Measurements from ENCODE around the gene CSNK2A1.
"Not testable (repeated sequence)": the region's sequence is repeated elsewhere in the genome, so short reads cannot be mapped to it uniquely, and the experiment has no call there.

The CSNK2A1 gene

DNA sequence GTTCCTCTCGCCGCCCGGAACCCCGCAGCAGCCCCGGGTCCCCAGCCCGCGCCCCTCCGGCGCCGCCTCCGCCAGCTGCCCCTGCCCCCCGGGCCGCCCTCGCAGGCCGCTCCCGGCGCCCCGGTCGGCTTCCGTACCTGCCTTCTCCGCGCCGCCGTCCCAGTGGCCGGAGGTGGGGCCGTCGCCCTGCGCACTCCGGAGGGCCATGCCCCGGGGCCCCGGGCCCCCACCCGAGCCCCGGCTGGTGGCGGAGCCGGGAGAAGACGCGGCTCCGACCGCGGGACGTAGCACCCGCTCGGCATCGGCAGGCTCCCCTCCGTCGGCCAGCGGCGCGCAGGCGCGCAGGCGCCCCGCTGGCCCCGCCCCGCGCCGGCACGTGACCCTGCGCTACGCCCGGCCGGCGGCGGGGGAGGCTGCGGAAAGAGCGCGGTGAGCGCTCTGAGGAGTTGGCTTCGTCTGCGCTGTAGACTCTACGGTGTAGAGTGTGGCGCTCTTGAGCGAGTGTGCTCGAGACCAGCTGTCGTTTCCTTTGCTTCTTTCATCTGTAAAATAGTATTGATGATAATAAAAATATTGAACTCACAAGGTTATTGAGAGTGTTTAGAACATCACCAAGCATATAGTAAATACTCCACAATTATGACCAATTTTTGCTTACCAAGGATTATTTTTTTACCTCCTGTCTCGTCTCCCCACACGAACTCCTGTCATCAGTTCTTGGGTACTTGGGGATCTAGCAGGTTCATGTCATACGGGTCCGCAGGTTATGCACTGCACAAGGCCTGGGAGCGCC, 81.2 kb downstream of the CSNK2A1 start, which contains the start of gene TBC1D20:
Gene TBC1D20 (minus strand): TSS at position 335 of the 793 bp plus-strand sequence. CDS start 128 bp downstream, at position 207.
- TF ChIP-seq, protein P1, sequence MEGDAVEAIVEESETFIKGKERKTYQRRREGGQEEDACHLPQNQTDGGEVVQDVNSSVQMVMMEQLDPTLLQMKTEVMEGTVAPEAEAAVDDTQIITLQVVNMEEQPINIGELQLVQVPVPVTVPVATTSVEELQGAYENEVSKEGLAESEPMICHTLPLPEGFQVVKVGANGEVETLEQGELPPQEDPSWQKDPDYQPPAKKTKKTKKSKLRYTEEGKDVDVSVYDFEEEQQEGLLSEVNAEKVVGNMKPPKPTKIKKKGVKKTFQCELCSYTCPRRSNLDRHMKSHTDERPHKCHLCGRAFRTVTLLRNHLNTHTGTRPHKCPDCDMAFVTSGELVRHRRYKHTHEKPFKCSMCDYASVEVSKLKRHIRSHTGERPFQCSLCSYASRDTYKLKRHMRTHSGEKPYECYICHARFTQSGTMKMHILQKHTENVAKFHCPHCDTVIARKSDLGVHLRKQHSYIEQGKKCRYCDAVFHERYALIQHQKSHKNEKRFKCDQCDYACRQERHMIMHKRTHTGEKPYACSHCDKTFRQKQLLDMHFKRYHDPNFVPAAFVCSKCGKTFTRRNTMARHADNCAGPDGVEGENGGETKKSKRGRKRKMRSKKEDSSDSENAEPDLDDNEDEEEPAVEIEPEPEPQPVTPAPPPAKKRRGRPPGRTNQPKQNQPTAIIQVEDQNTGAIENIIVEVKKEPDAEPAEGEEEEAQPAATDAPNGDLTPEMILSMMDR (IDR thresholded peaks at IDR 0.05; ENCODE audit: insufficient read depth, missing control alignments): peak; percentile 17
- DNase-seq (ENCODE audit: insufficient read length, low spot score): peak; percentile 48
- FAIRE-seq: no peak

DNA sequence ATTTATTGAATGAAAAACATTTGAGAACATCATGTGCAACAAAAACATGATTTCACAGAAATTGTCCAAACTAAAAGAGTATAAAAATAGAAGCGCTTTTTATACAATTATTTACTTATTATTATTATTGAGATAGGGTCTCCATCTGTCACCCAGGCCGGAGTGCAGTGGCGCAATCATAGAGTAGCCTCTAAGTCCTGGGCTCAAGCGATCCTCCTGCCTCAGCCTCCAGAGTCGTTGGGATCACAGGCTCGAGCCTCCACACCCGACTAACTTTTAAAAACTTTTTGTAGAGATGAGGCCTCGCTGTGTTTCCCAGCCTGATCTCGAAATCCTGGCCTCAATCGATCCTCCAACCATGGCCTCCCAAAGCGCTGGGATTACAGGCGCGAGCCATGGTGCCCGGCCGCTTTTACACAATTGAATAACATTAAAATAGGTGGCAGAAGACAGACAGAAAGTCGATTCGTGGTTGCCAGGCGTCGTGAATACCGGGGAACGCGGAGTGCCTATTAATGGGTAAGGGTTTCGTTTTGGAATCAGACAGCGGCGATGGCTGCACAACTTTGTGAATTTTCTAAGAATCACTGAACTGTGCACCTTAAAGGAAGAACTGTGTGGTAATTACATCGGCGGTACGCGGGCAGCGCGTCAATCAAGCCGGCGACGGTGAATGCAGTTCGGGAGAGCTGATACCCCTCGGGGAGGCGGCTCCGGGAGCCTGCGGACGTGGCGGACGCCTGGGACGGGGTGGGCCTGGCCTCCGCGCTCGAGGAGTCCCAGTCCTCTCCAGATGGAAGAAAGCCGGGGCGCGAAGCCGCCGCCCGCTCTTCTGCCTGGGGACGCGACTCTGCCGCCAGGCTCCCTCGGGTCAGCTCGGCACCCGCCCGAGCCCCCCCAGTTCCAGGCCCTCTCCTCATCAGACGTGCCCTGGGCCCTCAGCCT, 82.1 kb downstream of the CSNK2A1 start:
- FAIRE-seq (no peak), DNase-seq (ENCODE audit: insufficient read length, low spot score) (no peak)
- TF ChIP-seq, protein P1 (IDR thresholded peaks at IDR 0.05; ENCODE audit: insufficient read depth, missing control alignments): no peak

DNA sequence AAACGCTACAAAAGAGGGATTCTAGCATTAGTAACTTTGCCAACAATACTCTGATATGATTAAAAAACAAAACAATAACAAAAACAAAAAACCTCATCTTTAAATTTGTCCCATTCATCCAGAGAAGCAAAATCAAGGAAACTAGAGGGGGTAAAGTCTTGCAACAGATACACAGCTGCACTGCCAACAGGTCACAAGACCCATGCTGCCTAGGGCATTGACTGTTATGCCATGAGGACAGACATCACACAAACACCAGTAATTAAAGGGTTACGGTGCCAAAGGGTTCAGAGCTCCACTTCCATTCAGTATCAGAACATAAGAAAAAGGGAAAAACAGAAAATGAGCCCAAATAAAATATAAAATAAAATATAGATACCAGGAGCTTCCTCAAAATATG, 82.9 kb downstream of the CSNK2A1 start:
- no peak for FAIRE-seq
- no peak for DNase-seq (ENCODE audit: insufficient read length, low spot score)
- TF ChIP-seq, protein P1 (IDR thresholded peaks at IDR 0.05; ENCODE audit: insufficient read depth, missing control alignments): no peak

DNA sequence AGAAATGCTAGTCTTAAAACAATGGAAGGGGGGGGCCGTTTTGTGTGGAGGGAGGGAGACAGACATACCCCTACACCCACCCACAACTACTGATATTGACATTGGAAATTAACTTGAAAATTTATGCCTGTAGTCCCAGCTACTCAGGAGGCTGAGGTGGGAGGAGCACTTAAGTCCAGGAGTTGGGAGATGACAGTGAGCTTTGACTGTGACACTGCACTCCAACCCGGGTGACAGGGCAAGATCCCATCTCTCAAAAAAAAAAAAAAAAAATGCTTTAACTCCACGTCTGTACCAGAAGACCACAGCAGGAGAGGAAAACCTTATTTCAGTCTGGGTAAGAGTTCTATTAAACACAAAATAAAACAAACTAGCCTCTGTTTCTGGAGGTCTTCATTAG, 83.4 kb downstream of the CSNK2A1 start:
- no peak for FAIRE-seq
- TF ChIP-seq, protein P1 (IDR thresholded peaks at IDR 0.05; ENCODE audit: insufficient read depth, missing control alignments): no peak
- DNase-seq (ENCODE audit: insufficient read length, low spot score): no peak

DNA sequence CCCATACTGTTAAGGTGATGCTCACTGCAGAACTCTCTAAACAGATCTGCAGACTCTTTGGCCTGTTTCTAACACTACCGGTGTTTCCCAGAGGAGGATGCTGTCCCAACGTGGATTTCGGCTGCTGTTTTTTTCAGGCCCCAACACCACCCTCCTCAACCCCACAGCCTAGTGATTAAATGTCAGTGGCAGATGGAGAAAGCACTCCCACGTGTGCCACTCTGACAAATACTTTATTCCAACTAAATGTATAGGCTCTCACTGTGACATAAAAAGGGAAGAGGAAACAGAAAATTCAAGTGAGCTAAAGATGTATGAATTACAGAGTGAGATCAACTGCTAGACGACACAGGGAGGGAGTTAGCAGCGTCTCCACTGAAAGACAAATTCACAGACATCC, 84.8 kb downstream of the CSNK2A1 start:
- TF ChIP-seq, protein P1 (IDR thresholded peaks at IDR 0.05; ENCODE audit: insufficient read depth, missing control alignments): no peak
- FAIRE-seq: no peak
- no peak for DNase-seq (ENCODE audit: insufficient read length, low spot score)

DNA sequence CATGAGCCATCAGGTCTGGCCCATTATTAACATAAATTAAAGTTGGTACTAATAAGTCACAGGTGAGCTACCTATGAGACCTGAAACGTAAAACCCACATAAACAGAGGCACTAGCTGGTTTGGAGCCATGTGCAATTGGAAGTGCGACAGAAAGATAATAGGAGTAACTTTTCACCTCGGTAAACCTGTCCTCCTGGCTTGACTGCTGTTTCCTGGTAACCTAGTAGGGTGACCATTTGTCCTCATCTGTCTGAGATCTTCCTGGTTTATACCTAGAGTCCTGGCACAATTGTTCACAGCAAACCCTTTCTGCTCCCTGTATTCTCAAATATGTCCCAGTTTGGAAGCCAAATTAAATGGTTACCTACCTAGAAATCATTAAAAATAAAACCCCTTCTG, 88.6 kb downstream of the CSNK2A1 start:
- DNase-seq (ENCODE audit: insufficient read length, low spot score) (no peak), FAIRE-seq (no peak)
- TF ChIP-seq, protein P1 (IDR thresholded peaks at IDR 0.05; ENCODE audit: insufficient read depth, missing control alignments): no peak

DNA sequence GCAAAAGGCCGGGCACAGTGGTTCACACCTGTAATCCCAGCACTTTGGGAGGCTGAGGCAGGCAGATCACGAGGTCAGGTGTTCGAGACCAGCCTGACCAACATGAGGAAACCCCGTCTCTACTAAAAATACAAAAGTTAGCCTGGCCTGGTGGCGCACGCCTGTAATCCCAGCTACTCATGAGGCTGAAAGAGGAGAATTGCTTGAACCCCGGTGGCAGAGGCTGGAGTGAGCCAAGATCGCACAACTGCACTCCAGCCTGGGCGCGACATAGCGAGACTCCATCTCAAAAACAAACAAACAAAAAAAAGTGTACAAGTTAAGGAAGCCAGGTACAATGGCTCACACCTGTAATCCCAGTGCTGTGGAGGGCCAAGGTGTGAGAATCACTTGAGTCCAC, 91.6 kb downstream of the CSNK2A1 start:
- DNase-seq (ENCODE audit: insufficient read length, low spot score); FAIRE-seq: not testable (repeated sequence)

Measured in D721Med (cell line).